ENCODE results near the gene IQGAP2.

The IQGAP2 gene

DNA sequence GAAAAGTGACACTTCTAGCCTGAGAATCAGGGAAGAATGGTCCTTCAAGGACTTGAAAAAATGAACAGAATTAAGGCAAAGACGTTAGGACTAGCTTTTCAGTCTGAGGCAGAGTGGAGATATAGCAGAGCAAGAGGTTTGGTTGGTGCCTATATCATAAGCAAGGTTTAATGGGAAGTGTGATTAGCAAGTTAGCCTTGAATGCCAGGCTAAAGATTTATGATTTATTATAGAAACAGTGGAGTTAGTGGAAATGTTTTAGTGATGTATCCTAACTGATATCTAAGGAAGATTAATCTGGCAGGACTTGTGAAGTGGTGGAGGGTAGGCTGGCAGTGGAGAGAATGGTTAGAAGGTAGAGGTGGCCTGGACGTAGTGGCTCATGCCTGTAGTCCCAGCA lies 213.1 kb downstream of the IQGAP2 start:
- DNase-seq = no peak

DNA sequence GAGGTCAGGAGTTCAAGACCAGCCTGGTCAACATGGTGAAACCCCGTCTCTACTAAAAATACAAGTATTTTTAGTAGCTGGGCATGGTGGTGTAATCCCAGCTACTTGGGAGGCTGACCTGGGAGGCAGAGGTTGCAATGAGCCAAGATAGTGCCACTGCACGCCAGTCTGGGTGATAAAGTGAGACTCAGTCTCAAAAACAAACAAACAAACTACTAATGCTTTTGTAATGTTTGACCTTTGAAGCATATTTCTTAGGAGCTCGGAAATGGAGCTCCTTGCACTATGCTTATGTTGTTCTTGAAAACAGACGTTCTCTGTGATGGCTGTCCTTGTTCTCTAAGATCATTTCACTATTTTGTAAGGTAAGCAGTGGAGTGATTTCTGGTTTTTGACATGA lies 214.1 kb downstream of the IQGAP2 start:
- no peak for DNase-seq

DNA sequence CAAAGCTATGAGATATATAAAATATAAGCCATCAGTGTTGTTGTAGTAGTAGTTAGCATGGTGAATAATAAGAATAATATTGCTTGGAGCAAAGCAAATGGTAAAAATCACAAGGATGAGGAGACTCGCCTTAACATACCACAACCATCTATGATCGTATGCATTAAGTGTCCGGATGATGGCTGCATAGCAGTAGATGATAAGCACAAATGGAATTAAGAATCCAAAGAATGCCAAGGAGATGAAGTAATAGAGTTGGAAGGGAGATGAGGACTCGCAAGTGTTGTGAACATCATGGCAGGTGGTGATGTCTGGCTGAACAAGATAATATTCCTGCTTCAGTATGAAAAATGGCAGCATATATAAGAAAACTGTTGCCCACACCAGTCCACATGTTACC lies 214.6 kb downstream of the IQGAP2 start:
- no peak for DNase-seq

DNA sequence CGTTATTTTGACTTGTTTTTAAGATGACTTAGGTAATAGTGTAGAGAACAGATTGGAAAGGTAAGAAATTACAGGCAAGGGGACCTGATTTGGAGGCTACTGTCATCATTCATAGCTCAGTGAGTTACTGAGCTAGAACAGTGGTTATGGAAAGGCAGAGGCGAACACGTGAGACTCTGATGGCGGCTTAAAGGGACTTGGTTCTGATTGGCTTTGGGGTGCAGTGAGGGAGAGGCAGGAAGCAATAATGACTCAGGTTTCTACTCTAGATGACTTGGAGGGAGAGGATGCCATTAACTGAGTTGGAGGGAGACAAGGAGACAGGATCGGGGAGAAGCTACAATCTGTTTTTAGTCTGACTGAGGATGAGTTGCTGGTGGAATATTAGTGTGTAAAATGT lies 217.1 kb downstream of the IQGAP2 start:
- DNase-seq = no peak

DNA sequence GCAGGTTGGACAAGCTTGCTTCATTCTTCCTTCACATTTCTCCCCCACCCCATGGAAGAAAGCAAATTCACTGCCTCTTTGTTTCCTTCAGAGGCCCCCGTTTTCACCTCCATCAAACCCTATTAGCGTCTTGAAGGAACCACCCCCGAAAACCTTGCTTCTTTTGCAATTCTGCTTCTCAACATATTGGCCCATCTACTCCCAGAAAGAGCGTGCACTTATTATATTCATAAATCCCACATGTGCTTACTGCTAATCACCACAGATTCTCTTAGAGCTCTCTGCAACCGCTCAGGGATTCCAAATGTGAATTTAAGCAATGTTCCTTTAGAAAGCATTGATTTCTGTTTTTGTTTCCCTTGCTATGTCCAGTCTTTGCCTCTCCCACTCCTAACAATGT lies 219.0 kb downstream of the IQGAP2 start:
- DNase-seq = no peak

DNA sequence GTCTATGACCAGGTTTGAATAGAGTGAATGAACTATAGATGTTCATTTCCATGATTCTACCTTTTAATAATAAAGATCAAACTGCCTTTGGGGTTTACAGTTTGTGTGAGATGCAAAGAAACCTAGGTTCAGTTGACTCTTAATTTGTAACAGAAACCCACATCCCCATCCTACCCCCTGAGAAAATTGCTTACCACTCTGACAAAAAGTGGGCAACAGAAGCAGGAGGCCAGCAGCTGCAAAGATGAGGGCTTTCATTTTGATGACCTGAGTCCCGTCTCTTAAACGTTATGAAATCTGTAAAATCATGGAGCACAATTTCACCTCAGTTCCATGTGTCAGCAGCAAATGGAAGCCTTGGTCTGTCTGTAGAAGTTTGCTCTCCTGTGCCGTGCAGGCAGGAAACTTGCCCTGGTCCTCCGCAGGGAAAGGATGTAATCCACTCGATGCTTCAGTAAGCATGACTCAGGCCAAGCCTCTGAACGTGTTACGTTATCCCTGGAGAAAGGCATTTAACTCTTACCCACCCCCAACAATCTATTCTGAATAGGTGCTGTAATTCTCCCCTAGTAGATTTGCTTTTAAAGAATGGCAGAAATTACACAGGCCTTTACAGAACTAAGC lies 220.0 kb downstream of the IQGAP2 start, which contains the start of gene F2RL2:
TSS of gene F2RL2 (minus strand) at position 431 of the 624 bp plus-strand sequence. CDS start at position 258, 173 bp downstream.
- no peak for DNase-seq

DNA sequence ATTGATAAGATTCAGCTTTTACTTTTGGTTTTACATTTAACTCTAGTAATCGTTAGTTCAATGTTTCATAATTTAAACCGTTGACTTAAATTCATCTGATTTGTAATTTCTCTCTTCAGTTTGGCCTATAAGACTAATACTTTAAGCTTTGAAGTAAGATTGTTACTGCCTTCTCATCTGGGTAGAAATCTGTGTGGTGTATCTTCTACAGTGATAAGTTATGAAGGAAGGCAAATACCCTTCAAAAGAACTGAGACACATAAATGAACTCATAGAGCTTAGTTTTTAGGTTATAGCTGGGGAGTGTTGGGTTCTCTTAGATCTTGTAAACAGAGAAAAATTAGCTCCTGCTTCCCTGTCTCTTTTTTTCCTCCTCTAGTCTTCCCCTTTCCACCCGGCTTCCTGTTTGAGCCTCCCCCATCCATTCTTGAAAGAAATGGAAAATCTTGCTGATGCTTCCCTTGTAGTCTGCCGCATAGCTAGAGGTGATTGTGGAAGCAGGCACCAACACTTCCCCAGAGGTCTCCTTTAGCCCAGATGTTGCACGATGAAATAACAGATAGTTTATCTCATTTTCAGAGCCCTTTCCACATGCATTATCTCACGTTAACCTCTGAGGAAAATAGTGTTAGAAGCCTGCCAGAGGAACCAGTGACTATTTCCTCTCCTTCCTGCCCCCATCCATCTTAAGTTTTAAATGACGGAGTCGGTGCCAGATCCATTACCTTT lies 222.2 kb downstream of the IQGAP2 start:
- DNase-seq = no peak

DNA sequence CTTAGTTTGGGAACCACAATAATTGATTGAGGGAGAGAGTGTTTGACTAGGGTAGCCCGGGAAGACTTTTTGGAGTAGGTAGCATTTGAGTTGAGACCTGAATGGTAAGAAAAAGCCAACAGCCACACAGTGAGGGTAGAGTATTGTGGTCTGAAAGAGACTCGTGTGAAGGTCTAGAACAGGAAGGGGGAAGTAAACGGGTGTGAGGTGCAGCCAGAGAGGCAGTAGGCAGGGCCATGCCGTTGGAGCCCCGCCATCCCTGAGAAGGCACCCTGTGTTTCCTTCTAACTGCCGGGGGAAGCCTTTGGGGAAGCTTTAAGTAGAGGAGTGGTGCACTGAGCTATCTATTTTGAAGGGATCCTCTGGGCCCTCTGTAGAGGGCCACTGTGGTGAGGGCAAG lies 223.7 kb downstream of the IQGAP2 start:
- no peak for DNase-seq

DNA sequence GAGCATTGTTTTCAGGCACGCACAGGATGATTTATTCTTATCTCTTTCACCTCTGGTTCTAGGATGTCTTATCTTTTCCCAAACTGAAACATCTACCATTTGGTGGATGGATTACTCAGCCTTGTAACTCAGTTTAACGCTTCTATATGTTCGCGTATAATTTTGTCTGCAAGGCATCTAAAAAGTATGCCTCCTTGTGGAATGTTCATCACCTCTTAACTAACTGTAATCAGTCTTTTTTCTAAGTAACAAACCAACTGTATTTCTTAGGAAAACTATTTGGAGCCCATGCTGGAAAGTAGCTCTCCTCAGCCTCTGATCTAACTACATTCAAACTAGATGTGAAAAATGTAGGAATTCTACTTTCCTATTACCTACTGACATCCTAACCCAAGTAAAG lies 231.6 kb downstream of the IQGAP2 start:
- no peak for DNase-seq

DNA sequence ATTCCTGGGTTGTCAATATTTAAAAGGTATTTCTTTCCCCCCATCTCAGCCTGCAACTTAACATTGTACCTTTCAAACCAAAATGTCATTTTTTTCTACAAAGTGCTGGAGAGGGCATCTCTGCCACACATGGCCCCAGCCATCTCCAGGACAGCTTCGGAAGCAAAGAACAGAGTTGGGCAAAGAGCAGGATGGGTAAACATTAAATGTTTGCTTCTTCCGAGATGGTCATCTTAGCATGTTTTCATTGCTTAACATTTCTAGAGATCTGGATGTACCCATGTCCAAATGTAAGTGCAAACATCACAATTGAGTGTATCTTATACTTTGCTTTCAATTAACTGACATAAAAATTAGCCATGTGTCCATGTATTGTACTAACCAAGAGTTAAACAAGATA lies 234.4 kb downstream of the IQGAP2 start:
- no peak for DNase-seq

DNA sequence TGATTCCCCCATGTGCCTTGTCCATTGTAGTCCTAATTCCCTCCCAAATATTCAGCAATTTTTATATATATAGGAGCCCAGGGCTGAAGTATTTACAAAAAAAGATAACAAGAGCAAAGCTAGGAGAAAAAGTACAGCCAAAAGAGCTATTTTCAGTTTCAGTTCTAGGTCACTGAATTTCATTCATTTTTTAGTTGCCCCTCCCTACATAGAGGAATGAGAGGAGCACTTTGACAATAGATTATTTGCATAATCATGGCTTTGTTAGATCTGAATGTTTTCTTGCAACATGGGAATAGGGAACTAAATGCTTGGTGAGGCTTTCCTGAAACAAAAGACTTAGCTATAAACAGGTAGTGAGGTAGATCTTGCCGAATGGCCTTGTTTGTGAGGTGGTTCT lies 235.4 kb downstream of the IQGAP2 start:
- no peak for DNase-seq

DNA sequence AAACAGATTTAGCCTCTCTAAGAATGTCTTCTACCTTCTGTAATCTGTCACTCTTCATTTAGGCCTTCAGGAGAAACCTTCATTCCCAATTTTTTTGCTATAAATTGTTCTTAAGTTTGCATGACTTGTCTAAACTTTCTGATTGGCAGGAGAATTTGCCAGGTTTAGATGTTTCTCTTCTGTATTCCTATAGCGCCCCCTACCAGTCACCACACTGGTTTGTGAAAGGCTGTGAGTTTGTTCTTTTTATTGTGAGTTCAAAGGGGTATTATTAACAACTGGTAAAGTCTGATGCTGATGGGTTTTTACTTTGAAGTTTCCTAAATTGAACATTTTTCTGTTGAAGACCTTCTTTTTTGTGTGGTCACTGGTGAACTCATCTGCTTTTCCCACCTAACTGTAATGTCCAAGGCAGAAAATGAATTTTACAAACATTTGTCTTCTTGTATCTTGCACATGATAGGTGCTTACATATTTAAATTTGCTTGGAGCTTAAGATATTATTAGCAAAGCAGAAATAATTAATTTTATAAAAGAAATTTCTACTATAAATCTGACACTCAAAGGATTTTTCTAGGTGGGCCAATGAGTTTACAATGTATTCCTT lies 238.5 kb downstream of the IQGAP2 start:
- DNase-seq = peak; percentile 48

DNA sequence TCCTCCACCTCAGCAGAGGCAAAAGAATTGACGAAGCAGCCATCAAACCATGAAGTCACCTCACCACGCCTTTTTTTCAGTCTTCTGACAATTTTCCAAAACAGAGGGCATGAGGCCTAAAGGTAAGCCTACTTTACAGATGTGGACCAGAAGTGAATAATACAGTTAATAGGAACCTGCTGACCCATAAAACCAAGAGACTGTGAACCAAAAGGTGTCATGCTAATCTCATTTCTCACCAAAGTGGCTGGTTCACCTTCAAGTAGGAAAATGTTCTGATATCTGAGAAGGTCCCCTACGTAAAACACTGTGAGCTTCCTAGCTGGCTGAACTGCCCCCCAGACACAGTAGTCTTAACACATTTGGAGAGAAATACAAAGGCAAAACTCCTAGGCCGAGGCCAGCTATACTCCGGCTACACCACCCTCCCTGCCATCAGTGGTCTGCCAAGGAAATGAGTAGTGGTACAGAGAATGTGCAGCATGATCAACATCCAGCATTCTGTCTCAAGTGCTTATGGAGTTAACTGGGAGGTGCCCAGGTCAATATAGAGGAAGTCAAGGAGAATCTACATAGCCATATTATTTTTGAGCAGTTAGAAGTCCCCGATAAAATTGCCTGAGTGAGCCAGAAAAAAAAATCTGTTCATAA lies 239.4 kb downstream of the IQGAP2 start:
- no peak for DNase-seq

DNA sequence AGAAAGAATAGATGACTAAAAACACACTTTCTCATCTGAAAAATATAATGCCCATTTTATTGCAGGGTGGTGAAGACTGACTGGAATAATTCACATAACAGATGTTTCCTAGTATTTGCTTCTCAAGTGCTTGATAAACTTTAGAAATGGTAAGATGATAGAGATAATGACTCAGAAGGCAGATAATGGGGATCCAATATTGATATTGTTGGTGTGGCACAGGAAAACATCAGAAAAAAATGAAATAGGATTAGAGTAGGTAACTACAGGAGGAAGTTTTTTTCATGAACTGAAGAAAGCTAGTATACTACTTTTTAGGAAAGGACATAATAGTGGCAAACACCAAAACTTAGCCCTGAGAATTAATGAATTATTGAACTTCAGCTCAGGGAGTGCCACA lies 240.3 kb downstream of the IQGAP2 start:
- DNase-seq = no peak

DNA sequence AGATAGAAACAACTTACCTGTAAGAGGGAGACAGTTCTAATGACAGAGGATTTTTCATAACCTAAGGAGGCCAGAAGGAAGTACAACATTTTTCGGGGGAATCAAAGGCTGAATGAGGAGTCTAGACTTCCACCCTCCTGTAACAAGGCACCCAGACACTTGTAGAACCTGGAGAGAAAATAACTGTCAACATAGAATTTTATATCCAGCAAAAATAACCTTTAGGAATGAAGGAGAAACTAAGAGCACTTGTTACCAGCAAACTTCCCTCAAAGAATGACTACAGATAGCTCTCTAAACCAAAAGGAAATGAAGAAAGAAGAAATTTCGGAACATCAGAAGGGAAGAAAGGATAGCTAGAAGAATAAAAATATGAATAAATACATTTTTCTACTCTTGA lies 246.1 kb downstream of the IQGAP2 start:
- DNase-seq = no peak

DNA sequence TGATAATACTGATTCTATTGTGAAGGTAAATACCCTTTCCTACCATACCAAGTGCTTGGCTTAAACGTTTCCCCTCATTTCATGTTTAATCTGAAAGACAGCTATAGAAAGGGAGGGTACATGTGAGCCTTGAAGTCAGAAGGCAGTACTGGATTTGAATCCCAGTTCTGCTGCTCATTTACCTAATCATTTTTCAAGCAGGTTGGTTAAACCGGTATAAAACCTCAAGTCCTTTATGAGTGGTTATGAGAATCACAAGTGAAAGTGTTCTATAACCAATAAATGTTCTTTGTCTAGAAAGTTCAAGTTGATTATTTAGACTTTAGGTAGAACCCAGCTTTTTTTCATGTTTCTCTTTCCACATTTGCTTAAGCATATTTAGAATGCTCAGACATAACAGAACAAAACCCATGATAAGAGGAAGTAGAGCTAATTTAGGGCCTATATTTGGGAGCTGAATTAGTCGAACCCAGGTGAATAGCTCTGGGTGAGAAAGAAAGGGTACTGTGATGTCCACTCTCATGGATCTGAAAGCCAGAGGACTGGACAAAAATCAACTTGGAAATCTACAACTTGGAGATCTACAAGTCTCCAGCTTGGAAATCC lies 249.8 kb downstream of the IQGAP2 start:
- DNase-seq = no peak

DNA sequence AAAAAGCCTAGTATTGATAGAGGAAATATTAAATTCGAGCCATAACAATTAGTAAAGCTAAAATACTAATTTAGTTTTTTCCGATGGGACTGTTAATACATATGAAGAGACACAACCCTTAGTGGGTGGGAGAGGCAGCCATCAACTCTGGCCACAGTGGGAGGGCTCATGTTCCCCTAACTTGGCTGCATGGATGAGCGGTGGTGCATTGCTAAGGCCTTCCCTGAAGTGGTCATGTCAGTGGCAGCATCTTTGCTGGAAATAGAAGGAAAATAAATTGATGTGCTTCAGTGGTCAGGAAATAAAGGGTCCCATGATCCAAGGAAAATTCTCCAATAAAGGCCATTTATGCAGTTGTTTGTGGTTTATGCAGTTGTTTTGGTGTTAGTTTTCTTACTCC lies 254.0 kb downstream of the IQGAP2 start:
- DNase-seq = no peak

DNA sequence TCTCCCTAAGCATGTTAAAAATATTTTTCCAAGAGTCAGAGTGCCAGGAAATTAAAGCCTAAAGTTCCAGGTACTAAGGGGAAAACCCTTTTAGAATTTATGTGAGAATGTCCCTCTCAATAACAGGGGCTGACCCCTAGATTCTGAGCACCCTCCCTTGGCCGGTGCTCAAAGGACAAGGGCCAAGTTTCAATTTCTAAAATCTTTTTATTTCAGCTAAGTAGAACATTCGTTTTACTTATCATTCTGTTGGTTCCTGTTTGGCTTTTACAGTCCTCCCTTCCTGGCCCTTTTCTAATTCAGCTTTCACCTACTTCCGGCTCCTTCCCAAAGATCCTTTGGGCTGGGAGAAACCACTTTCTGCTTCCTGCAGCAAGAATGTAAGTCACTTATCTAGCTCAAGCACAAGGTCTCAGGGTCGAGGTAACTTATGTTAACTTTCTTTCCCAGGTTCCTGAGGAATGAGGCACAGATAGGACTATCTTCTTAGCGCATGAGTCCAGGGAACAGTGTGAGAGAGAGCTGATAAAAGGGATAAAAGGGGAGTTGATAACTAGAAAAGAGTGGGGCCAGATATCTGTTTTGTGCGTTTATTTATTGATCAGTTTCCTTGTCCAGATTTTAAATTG lies 254.7 kb downstream of the IQGAP2 start:
- no peak for DNase-seq

DNA sequence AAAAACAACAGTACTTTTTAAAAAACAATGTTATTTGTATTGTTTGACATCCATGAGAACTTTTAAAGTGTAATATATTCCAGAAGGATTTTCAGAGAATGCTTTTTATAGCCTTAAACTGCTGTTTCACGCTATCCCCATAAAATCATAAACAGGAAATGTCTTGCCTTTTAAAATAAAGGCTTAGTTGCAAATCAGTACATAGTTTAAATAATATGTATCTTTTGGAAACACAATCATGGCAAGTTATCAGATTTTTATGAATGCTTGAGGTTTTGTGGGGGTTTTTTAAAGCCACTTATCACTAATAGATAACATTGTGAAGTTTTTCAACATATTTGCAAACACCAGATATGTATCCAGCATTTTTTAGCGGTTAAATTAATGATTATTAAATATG lies 257.3 kb downstream of the IQGAP2 start:
- DNase-seq = no peak

DNA sequence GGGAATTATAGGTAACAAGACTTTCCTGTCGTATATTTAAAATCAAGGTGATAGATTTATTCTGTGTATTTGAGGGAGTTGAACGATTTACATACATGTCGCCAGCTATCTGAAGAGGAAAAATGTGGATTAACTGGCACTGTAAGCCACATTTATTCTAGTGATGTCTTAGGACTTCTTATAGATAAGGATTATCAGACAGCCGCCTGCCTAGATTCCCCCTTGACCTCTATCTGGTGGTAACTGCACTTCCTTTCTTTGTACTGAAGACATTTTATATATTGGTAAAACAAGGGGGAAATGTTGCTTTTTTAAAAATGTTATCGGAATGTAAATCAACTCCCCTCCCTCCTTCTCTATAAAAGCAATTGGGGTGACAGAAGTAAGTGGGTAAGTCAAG lies 259.4 kb downstream of the IQGAP2 start:
- no peak for DNase-seq

DNA sequence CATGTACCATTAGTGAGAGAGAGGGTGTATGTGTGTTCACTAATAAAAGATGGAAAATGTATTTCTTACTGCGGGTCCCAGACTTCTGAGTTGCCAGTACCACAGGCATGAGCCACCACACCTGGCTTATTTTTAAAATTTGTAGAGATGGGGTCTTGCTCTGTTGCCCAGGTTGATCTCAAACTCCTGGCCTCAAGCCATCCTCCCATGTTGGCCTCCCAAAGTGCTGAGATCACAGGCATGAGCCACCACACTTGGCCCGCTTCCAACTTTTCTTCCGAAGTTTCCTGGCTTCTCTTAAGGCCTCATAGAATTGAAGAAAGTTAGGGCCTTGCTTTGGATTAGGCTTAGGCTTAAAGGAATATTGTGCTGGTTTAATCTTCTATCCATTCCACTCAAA lies 260.5 kb downstream of the IQGAP2 start:
- DNase-seq = no peak

DNA sequence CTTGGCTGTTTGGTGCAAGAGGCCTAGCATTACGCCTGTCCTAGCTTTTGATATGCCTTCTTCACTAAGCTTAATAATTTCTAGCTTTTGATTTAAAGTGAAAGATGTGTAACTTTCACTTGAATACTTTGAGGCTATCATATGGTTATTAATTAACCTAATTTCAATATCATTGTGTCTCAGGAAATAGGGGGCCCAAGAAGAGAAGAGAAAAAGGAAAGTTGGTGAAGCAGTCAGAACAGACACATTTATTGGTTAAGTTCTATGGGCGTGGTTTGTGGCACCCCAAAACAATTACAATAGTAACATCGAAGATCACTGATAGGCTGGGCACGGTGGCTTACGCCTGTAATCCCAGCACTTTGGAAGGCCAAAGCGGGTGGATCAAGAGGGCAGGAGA lies 261.0 kb downstream of the IQGAP2 start:
- no peak for DNase-seq

DNA sequence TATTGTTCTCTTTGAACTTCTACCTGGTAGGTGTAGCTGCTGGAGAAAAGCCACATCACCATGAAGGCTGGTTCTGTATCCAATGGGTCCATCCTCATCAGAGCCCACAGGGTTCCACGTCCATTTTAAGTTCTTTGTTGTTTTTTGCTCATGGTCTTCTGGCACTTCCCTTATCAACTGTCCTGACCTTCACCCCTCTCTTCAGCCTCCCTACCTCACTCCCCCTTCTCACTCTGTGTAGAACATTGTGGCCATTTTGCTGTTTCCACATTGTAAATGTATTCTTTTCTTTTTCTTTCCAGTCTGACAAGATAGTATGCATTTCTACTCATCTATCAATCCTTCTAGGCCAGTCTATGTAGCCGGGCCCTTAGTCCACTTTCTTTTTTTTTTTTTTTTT lies 264.4 kb downstream of the IQGAP2 start:
- DNase-seq = no peak
